SK-MEL-5 (cell line): ENCODE data around the gene ZNF407. TPM values are rescaled to one million over a fixed set of nuclear protein-coding genes. Genes with fewer than 3 reads are reported as not detected.

ENCODE experiments used
- DNase-seq: peaks from one replicate; pipeline ENCODE4 v3.0.0-alpha.2; 2016; ENCODE audit warnings: low read depth, low spot score
- in situ Hi-C: cut with HindIII; loops from 2 replicates; pipeline ENCODE4 v1.10.0; 2016; ENCODE audit warnings: low sequenced_read_pairs, high pct_unique_total_duplicates, low pct_unique_long_range_greater_than_20kb
- total RNA-seq: library from RNA; depleted of rRNA; stranded (reverse); fragments of >200 nt; shearing (Covaris generic); gene quantifications from 2 replicates; pipeline ENCODE4 v1.2.3, GENCODE V29; 2014

The ZNF407 gene
- total RNA-seq, 1 experiment from 2014 or later, result 9.1 TPM

DNA sequence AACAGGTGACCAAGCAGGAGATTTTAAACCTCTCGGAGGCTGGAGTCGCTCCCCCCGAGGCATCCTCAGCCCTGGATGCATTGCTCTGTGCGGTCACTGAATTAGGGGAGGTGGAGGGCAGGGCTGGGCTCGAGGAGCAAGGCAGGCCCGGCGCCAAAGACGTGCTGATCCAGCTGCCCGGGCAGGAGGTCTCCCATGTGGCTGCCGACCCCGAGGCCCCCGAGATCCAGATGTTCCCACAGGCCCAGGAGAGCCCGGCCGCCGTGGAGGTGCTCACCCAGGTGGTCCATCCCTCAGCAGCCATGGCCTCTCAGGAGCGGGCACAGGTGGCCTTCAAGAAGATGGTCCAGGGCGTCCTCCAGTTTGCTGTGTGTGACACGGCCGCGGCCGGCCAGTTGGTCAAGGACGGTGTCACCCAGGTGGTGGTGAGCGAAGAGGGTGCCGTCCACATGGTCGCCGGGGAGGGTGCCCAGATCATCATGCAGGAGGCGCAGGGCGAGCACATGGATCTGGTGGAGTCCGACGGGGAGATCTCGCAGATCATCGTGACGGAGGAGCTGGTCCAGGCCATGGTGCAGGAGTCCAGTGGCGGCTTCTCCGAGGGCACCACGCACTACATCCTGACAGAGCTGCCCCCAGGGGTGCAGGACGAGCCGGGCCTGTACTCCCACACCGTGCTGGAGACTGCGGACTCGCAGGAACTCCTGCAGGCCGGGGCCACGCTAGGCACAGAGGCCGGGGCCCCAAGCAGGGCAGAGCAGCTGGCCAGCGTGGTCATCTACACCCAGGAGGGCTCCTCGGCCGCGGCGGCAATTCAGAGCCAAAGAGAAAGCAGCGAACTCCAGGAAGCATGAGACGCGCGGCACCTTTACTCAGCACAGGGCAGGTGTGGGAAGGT, 466.2 kb downstream of the ZNF407 start:
- DNase-seq, result no peak
- in situ Hi-C loops, result no loop called here

DNA sequence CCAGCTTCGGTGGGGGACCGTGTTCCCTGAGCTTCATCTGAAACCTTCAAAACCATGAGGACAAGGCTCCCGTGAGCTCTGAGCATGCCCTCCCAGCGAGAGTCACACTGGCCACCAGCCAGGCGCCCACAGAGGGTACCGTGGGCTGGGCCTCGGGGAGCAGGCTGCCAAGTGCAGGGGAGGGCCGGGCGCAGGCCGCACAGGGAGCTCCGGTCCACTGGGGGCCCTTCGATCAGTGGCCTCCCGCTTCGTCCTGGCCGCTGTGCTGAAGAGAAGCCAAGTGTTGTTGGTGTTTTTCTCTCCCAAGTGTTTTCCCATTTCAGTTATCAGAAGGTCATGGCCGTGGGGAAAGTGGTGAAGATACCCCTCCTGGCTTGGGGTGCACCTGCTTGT, 466.8 kb downstream of the ZNF407 start:
- in situ Hi-C loops, result no loop called here
- DNase-seq, result no peak

DNA sequence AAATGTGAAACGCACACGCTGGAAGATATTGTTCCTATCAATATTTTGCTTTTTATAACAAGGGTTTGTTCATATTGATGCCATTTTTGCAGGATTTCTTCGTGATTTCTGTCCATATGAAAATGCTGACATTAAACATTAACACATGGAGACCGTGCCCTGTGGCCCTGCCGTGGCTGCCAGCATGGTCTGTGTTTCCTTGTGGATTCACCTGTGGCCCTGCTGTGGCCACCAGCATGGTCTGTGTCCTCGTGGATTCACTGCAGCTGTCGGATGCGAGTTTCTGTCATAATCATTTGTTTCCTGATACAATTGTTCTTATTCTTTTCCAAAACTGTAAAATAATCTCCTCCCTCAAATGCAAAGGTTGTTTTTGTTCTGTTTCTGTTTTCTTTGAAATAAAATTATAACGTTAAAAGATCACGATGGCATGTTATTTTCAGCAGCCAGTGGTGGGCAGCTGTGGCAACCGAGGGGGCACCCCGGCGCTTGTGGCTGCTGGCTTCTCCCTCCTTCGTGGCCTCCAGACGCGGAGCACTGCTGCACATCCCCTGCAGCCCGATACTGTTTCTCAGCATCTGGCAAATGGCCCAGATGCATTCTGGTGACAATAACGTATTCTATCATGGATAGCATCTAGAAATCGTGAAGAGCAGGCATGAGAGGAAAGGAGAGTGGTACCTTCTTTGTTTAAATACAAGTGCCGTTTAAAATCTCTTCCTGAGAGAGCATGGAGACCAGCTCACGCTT, 467.8 kb downstream of the ZNF407 start:
- in situ Hi-C loops, result no loop called here

DNA sequence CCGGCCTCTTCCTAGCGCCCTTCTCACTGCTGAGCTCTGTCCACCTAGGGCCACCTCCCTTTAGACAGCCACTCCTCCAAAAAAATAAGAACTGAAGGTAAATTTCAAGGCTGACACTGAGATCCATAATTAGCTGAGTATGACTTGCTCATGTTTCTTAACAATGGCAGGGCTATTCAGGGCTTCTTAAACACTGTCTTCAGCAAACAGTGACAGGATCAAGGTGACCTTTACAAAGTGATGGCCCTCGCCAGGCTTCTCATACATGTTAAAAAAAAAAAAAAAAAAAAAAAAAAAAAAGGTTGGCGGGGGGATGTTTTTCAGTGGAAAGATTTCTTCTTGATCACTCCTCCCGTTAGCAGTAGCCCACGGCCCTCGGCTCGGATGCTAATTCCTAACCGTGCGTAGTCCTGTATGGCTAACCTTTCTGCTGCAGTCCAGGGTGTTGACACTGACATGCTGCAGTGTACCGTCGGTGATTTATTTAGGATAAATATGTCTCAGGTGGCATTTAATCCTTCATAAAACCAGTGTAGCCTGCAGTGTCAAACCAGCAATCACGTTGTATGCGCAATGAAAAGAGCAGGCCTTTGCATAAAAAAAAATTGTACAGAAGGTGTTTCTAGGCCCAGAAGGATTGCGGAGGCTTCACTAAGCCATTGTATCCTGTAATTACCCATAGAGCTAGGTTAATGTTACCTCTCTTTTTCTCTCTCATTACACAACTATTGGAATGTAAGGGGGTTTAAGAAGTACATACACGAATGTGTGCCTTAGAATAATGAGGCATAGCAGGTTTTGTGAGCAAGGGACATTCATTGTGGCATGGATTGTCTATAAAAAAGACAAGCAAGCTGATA, 468.6 kb downstream of the ZNF407 start:
- in situ Hi-C loops, result no loop called here
- DNase-seq, result no peak

More for the DNA sequence above, 467.8 kb downstream of the ZNF407 start:
- DNase-seq, result no peak

DNA sequence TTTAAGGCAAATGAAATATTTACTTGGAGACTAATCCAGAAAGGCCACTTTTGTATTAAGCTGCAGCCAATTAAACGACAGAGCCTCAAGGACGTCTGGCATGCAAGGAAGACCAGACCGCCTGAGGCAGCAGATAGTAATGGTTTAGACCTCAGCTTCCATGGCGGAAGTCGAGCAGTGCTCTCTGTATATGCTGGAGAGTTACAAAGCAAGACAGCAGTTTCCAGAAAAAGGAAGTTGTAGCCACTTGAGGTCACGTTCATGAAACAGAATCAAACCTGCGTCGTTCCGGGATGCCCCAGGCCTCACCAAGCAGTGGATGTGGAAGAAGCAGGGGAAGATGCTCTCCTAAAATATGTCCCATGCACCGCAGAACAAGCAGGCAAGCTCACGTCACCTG, 469.3 kb downstream of the ZNF407 start:
- DNase-seq, result no peak
- in situ Hi-C loops, result no loop called here

DNA sequence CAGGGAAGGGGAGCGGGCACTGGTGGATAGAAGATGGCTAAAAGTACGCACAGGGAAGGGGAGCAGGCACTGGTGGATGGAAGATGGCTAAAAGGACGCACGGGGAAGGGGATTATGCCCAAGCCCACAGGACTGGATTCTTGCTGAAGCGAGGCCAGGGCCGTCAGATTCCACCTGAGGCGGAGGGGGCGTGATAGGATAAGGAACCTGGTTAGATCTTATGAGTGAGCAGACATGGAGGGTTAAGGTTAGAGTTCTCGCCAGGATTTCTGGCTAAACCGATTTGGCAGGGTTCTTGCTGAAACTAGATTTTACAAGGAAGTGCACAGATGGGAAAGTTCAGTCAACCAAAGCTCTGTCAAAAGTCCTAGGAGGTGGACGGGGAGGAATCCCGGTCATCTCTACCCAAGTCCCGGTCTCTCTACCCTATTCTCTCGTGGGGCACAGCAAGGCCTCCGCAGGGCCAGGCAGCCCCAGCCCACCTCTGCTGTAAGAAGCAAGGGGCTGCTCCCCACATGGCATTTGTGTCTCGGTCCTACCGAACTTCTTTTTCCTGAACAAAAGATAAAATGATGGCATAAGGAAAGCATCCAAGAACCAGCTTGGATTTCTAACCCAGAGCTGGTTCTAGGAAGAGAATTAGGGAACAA, 470.5 kb downstream of the ZNF407 start:
- in situ Hi-C loops, result no loop called here

DNA sequence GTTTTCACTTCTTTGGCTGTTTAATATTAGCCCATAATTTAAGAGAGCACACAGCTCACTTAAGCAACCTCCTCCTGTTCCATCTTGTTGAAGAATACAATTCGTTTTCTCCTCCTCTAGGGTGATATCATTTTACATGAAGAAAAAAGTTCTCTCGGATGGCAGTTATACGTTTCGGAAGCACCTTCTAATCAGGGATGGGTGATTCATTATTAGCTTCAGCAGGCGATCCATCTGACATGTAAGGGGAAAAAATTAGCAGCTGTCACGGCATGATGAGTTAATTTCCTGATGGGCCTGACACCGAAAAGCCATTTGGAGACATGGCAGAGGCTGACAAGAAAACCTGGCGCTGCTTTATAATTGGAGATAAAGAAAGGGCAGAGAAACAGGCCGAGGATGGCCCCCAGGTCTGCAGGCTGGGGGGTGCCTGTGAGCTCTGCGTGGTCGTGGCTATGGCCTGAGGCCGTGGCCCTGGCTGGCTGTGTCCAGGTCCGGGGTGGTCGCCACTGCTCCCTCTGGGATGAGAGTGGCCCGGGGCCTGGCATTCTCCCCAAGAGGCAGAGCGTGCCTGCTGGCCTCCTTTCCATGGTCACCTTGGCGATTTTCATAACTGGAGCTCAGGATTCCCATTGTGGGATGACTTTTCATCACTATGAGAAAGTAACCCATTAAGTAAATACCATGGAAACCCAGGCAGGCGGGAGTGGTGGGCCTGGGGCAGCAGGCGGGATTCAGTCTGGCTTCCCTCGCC, 471.2 kb downstream of the ZNF407 start:
- DNase-seq, result no peak
- in situ Hi-C loops, result no loop called here

More for the DNA sequence above, 470.5 kb downstream of the ZNF407 start:
- DNase-seq, result no peak

DNA sequence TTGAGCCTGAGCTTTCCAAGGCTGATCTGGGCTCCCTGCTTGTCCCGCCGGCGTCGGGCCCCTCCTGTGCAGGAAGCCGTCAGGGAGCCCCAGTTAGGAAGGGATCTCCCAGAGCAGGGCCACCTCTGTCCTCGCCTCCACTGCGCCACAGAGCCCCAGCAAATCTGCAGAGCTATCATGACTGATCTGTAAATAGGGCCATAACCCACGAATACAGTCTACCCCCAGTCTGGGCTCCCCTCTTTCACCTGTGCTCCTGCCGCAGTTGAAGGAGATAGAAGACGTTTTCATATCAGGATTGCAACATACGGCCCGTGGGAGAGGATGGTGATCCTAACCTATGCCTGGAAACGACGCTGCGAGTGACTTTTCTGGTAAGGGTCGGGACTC, 472.6 kb downstream of the ZNF407 start:
- DNase-seq, result no peak
- in situ Hi-C loops, result no loop called here

DNA sequence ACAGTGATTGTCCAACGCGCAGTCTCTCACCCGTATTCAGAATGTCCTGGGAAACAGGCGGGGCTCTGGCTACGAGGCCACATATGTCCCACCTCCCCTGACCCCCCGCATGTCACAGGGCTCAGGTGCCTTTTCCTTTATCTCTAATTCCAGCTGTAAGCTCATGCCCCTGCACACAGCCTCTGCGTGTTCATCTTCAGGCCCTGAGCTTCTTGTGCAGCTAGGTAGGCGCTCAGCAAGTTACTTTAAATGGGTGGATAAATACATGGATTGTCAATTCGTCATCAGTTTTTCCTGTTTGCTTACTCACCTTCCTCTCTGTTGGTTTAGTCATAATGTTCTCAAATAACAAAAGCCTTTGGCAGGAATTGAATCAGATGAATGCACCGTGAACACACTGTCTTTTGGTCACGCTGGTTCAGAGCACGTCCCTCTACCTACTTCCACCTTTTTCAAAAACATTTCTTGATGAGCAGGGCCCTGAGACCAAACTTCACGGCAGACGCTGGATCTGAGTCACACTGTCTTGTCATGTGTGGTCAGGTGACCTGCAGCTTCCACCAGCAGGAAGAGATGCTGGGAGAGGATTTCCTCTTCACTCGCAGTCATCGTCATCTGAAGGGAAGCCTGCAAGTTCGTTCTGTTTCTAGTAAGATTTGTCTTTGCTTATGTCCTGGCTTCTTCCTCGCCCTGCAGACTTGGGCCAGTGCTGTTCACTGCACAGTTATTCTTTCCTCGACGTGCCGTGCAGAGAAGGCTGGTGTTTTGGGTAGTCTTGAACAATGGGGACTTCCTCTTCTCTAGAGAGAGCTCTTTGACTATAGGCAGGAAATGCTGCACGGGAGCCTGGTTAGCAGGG, 473.2 kb downstream of the ZNF407 start:
- peak; percentile 6 for DNase-seq
- in situ Hi-C loops, result no loop called here

DNA sequence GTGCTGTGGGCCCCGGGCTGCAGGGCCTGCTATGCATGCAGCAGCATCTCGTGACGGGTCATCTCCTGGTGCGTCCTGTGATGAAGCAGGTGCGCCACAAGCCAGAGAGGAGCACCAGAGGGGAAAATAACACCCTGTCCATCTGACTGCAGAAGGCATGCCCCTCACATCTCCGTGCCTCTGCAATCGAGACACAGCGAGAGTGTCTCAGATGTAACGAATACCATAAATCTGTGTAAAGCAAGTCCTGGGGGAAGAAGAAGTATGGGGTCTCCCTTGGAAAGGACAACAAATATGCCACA, 473.8 kb downstream of the ZNF407 start:
- in situ Hi-C loops, result no loop called here
- no peak for DNase-seq

DNA sequence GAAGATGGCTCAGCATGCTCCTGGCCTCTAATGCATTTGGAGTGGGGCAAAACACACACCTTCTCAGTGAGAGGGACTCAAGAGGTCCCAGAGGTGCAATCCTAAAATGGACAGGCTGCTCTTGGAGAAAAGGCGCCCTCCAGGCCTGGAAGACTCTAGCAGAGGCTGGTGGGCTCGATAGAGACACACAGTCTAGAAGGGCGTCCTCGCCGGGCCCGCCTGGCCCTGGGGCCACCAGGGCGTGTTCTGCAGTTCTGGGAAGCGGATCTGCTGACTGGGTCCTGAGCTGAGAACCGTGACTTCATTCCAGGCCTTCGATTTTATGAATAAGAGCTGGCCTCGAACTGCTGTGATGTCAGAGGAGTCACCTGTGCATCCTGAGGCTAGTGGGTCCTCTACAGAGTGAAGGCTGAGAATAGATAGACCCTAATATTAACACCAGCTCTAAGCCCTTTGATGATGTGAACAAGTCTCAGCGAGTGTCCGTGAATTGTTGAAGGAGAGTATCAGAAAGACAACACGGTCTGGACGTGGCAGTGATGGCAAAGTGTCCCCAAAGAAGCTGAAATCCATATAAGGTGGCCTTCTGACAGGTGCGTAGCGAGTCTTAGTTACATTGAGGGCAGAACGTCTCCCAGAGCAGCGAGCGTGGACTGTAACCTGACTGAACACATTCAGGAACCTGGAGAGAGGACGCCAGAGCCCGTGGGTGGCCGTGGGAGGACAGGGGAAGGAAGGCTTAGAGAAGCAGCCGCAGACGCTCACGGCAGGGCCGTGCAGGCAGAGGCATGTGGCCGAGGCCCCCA, 474.4 kb downstream of the ZNF407 start:
- in situ Hi-C loops, result no loop called here
- DNase-seq, result no peak

DNA sequence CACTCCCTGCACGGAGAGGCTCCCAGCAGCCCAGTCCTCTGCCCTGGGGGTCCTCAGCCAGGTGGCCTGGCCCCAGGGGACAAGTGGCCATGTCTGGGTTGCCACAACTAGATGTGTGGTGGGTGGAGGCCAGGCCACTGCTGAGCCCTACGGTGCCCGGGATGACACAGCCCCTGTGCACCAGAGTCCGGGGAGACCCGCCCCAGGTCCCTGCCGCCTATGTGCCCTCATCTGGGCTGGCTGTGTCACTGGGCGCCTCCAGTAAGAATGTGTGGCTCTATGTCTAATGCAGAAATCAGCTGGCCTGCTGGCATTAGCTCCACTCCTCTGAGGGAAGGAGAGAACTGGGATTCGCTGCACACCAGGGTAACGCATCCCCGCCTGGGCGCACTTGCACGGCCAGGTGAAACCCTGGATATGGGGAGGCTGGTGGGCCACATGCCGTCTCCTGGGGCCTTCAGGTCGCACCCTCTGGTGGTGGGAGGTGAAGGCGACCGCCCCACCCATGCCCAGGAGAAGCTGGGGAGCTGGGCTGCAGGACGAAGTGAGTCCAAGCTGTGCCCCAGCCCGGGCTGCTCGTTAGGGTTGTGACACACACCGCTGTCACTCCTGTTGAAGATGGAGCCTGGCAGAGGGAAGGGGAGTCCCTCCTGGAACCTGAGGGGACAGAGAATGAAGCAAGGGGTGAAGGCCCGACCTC, 475.2 kb downstream of the ZNF407 start:
- no peak for DNase-seq
- in situ Hi-C loops, result no loop called here

DNA sequence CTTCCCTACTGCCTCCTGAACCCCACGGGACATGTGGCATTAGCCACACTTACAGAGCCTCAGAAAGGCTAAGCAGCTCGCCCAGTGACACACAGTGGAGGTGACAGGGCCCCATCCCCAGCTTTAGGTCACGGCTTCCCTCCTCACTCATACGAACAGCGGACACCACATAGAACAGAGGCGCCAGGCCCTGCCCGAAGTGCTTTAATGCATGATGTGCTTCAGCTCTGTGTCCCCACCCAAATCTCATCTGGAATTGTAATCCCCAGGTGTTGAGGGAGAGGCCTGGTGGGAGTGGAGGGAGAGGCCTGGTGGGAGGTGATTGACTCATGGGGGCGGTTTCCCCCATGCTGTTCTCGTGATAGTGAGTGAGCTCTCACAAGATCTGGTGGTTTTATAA, 476.0 kb downstream of the ZNF407 start:
- DNase-seq, result no peak
- in situ Hi-C loops, result no loop called here

DNA sequence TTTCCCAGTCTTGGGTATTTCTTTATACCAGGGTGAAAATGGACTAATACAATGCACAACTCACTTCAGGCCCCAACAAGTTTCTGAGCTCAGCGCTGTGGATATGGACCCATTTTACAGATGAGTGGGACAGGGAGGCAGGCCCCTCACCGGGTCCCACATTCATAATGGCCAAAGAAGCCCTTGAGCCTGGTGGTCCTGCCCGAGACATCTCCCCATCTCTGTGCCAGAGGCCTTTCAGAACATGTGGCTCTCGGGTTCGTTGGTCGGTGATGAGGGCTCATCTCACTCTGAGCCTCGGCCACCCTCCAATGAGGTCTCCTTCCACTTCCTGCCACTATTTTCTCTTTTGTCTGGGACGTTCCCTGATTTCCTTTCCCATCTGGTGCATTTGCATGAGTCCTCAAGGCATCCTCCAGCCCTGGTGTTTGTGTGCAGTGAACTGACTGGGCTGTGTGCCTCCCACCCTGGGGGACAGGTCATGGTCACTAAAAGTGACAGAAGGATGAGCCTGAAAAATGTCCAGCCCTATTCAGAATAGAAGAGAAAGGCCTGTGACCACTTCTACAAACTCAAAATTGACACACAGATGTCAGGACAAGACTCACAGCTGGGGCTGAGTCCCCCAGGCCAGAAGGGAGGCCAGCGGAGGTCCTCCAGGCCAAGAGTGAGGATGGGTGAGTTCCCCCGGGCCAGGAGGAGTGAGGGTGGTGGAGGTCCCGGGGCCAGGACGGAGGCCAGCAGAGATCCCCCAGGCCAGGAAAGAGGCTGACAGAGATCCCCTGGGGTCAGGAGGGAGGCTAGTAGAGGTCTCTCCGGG, 476.7 kb downstream of the ZNF407 start:
- DNase-seq, result no peak
- in situ Hi-C loops, result no loop called here
